HT-29 (cell line): ENCODE measurements around the gene LAMB1. TPM values are rescaled to one million over a fixed set of nuclear protein-coding genes. Genes with fewer than 3 reads are reported as not detected.
A peak's percentile ranks its signal among the peaks of the same experiment; 100 is the strongest.

Source experiments
- DNase-seq: peaks from one replicate; pipeline ENCODE4 v3.0.0-alpha.2; 2015; ENCODE audit warnings: low spot score
- total RNA-seq: library from RNA; depleted of rRNA; stranded (reverse); fragments of >200 nt; shearing (Covaris generic); gene quantifications from 2 replicates; pipeline ENCODE4 v1.2.3, GENCODE V29; 2014

The LAMB1 gene
- total RNA-seq, 1 experiment from 2014 or later: 46.6 TPM

GRCh38 chr7:108017776-108018151 lies 14.8 kb upstream of the LAMB1 start:
- DNase-seq: no peak

- DNase-seq: peak; percentile 69
Measured at GRCh38 chr7:108016841-108017775, 14.1 kb upstream of the LAMB1 start.

DNA sequence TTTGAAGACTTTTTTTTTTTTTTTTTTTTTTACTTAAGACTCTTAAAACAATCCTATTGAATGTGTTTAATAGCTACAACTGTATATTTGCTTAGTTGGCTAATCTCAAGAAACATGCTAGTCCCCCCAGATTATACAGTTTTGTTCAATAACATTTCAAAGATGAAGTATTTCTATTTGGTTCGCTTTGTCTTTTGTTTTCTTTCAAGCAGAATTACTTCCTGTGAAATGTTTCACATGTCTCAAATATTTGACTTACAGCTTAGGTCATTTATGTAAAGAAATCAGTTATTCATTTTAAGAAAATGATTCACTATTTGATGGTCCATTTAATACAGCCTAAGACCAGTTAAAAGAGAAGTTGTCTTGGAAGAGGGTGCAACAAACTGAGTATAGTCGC lies 12.8 kb upstream of the LAMB1 start:
- DNase-seq: peak; percentile 20

GRCh38 chr7:108014747-108015682 lies 12.1 kb upstream of the LAMB1 start:
- peak; percentile 74 for DNase-seq

- no peak for DNase-seq
Measured at GRCh38 chr7:108014215-108014614, 11.3 kb upstream of the LAMB1 start.

DNA sequence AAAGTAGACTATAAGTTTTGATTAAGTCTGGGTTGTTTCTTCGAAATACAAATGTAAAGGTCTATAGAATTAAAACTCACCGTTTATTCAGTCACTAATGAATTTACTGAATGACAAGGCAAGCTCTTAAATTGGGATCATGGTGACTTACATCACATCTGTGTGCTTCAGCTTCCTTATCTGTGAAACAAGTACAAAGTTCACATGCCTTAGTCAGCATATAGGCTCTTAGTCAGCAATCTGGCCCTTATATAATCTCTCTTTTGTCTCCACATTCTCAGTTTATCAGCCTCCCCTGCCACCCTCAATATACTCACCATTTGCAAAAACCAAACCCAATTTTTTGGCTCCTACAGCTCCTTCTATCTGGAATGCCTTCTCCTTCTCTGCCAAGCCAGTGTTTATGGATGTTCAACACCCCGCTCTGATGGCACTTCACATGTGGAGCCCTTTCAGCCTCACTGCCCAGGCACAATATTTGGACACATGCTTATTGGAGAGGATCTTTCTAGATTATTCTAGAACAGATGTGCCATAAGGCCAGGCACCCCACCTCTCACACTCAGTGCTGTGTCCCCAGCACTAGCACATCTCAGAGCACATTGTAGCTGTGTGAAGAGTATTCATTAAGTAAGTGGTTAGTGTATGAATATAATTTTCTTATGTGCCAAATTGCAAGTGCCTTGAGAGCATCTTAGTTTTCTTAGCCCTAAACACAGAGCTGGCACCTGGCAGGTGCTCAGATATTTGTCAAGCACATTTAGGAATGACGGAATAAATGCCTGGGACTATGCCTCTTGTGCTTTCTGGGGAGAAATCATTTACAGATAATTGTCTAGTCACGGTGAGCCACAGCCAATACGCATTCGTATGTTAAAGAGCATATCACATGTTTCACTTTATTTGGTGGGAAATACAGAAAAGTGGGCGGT lies 9.8 kb upstream of the LAMB1 start:
- DNase-seq: peak; percentile 50

GRCh38 chr7:108010377-108010776 lies 7.4 kb upstream of the LAMB1 start:
- DNase-seq: no peak

DNA sequence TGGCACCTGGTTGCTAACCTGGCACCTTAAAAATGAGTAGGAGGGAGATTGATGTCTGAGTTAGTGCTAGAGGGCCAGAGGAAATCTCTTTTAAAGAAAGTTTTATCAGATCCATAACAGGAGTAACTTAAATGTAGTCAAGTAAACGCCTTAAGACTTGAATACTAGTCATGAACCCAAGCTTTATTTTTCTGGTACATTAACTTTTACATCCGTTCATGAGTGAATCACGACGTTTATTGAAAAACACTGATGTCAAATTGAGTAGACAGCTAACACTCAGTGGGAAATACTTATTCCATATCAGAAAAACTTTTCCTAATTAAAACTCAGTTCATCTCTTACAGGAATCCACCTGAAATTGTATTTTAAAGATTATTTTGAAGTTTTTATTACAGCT lies 6.9 kb upstream of the LAMB1 start:
- DNase-seq: no peak

GRCh38 chr7:108008827-108009226 lies 5.9 kb upstream of the LAMB1 start:
- DNase-seq: no peak

- DNase-seq: no peak
Measured at GRCh38 chr7:108008240-108008639, 5.3 kb upstream of the LAMB1 start.

DNA sequence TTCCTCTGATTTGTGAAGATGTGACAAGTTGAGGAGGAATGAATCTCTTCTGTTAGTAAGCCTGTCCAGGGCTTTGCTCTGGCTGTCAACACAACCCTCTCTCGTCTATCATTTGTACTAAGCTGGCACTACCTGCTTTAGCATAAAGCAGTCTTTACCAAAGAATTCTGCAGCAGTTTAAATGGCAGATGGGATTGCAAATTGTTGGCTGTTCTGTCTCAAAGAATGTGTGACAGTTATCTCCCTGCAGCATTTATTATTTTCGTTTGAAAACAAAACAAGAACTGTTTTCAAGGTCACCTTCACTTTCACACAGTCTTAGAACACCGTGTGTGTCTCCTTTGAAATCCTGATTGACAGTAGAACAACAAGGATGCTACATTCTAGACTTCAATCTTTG lies 4.8 kb upstream of the LAMB1 start:
- no peak for DNase-seq

- no peak for DNase-seq
Measured at GRCh38 chr7:108007261-108007660, 4.3 kb upstream of the LAMB1 start.

DNA sequence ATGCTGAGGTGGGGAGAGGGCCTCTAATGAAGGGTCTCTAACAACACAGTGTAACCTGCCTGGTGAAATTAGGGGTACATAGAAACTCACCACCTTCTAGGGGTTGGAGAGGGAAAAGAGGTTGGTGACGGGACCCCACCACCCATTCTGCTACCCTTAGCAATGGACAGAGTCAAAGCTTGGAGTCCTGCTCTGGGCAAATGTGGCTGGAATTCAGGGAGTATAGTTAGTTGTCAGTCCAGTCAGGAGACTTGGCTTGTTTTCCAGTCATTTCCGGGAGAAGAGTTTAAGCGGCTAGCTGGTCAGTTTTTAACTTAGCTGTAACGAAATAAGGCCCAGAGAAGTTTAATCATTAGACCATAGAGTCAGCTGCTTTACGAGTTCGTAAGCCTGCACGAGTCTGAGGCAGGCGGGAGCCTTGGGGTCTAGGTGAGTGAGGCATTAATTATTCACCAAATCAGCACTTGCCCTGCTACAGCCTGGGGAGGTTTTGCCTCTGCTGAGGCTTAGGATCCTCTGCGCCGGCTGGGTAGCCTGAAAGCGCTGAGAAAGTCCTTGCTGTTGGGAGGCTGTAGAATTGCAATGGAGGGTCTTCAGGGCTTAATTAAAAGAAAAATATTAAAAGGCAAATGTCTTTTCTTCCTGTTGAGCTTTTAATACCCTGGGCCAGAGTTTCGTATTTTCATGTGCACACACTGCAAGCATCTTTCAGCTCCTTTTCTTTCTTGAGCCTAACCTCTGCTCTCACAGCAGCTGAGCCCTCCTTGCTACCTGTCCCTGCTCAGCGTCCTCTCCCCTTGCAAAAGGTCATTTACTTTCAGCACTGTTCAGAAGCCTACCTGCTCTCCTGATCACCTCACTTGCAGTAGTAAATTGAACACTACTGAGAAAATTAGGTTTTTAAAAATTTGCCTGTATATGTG lies 1.5 kb upstream of the LAMB1 start:
- peak; percentile 74 for DNase-seq

DNA sequence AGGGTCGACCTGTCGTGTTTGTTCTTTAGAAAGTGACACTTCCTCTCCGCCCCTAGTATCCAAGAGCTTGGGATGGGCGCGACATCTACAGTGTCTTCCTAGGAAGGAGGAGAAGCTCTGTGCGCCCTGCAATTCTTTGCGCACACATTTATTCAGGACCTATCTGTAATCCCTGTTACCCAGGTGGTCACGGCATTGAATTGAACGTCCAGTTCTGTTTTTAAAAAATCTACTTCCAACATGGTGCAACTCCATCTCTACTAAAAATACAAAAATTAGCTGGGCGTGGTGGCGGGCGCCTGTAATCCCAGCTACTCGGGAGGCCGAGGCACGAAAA lies 606 bp upstream of the LAMB1 start:
- DNase-seq: no peak

DNA sequence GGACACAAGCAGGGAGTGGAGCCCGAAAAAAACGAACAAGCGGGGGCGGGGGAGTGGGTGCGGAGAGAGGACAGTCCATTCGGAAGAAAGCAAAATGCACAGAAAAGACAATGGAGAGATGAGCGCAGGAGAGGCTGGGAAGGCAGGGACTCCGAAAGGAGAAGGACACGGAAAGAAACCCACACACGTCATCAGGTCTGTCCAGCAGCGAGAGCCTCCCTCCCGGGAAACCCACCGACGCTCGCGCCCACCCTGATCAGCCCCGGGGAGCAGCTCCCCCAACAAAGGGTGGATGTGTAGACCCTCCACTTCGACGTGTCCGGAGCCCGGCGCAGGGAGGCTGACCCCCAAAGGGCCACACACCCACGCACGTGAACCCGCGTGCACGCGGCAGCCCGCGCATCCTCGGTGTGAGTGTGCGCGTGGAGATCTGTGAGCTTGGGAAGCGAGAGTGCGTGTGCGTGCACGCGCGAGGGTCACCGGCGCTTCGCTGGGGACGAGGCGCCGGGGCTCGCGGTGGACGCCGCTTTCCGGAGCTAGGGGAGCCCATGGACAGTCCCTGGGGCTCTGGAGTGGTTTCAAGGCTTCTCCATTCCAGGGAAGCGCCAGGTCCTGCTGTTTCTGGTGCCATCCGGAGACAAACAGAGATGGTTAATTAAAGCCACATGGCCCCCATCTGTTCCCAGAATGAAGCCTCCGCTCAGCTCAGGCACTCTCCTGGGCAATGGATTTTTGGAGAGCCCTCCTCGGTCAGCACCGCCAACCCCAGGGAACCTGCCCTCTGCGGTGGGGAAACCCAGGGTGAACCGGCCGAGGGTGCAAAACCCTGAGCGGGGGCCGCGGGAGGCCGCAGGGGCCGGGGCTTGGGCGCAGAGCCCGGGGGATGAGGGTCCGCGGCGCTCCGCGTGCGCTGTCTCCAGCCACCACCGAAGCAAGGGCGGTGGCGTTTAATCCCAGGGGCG lies 916 bp downstream of the LAMB1 start:
- peak; percentile 32 for DNase-seq

DNA sequence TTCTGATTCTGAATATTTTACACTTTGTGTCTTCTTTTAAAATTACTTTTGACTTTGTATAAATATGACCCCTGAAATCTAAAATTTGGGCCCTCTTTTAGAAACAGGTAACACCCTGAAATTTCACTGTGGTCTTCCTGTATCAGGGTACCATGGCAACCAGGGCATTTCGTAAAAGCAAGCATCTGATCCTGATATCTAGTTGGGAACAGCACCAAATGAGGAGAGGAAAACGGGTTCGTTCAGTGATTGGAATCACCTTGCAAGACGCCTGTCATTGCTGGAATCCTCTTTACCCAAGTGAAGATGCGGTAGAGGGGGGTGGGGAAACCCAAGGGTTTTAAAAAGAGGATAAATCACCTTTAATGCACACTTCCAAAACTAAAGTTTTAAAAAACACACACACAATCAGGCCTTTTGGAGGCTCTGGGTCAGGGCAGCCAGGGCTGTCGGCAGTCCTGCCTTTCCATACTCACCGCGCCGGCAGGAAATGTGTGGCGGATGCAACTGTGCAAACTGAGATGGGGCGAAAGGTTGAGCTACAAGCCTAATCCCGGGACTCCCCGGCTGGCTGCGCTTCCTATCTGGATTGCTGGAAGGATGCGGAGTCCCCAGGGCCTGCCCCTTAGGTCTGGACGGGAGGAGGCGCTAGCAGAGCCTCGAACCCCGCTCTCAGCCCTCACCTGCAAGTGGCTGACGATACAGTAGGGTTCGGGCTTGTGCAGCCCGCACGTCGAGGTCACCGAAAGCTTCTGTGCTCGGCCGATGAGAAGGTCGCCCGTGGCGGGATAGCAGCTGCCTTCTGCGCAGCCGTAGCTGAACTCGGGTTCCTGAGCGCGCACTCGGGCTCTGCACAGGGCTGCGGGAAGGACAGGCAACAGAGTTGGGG lies 1.8 kb downstream of the LAMB1 start:
- no peak for DNase-seq

DNA sequence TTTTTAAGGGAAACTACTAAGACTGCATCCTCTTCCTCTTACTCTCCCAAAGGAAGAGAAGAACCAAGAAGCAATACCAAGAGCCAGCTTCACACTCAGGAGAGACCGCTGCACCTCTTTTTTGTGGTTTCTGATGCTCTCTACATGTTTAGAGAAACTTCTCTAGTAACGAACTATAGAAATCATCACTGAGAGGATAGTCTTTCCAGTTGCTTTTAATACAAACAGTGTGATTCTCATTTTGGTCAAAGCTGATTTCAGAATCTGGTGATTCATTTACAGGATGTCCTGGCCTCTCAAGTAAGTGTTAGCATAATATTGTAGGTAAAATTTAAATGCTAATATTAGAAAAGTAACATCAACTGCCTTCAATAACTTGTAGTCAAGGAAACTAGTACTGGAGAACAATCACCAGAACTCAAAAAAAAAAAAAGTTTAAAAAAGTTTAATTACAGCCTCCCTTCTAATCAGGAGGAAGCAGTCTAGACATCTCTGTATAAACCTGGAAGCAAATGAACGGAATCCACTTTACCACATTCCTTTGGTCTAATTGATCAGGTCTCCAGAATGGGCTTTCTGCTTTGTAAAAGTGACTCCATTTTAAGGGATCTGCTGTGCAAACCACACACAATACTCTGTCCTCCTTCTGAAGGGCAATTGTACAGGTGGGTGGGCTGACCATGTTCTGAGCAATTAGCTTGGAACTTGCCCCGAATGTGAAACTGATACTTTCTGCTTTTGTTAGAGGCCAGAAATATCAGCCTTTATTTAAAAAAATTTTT lies 3.0 kb downstream of the LAMB1 start:
- DNase-seq: no peak
